ENCODE results near the gene PRKCA.
A peak's percentile ranks its signal among the peaks of the same experiment; 100 is the strongest.
"Not testable (repeated sequence)": the region's sequence is repeated elsewhere in the genome, so short reads cannot be mapped to it uniquely, and the experiment has no call there.

The PRKCA gene

GRCh38 chr17:66341462-66341861, 39.0 kb downstream of the PRKCA start:
- no peak for DNase-seq (ENCODE audit: low read depth)
- TF ChIP-seq CTCF (IDR thresholded peaks at IDR 0.05; ENCODE audit: low read depth, low read length) (no peak), MYC (IDR thresholded peaks at IDR 0.05; ENCODE audit: low read depth, low read length) (no peak), MAX (IDR thresholded peaks at IDR 0.05; ENCODE audit: low read depth, low read length) (no peak), POLR2A (IDR thresholded peaks at IDR 0.05; ENCODE audit: extremely low read depth, insufficient read length) (no peak)
- H3K4me3 ChIP-seq (ENCODE audit: low read depth, low read length): no peak overlapping the region

GRCh38 chr17:66342263-66342662, 39.9 kb downstream of the PRKCA start:
- not testable (repeated sequence) for H3K4me3 ChIP-seq (ENCODE audit: low read depth, low read length); DNase-seq (ENCODE audit: low read depth)

- peak; percentile 59 for DNase-seq (ENCODE audit: low read depth)
- TF ChIP-seq MAX (IDR thresholded peaks at IDR 0.05; ENCODE audit: low read depth, low read length) (no peak), CTCF (IDR thresholded peaks at IDR 0.05; ENCODE audit: low read depth, low read length) (no peak), POLR2A (IDR thresholded peaks at IDR 0.05; ENCODE audit: extremely low read depth, insufficient read length) (no peak), MYC (IDR thresholded peaks at IDR 0.05; ENCODE audit: low read depth, low read length) (no peak)
- H3K4me3 ChIP-seq (ENCODE audit: low read depth, low read length): no peak overlapping the region
Observed at GRCh38 chr17:66343531-66344078, 41.2 kb downstream of the PRKCA start.

- DNase-seq (ENCODE audit: low read depth): no peak
- TF ChIP-seq CTCF (IDR thresholded peaks at IDR 0.05; ENCODE audit: low read depth, low read length): no peak
- no peak for TF ChIP-seq MYC (IDR thresholded peaks at IDR 0.05; ENCODE audit: low read depth, low read length)
- TF ChIP-seq MAX (IDR thresholded peaks at IDR 0.05; ENCODE audit: low read depth, low read length): no peak
- no peak for TF ChIP-seq POLR2A (IDR thresholded peaks at IDR 0.05; ENCODE audit: extremely low read depth, insufficient read length)
- H3K4me3 ChIP-seq (ENCODE audit: low read depth, low read length): no peak overlapping the region
Observed at GRCh38 chr17:66344473-66344872, 42.1 kb downstream of the PRKCA start.

GRCh38 chr17:66345264-66345663, 42.9 kb downstream of the PRKCA start:
- TF ChIP-seq POLR2A (IDR thresholded peaks at IDR 0.05; ENCODE audit: extremely low read depth, insufficient read length) (no peak), MYC (IDR thresholded peaks at IDR 0.05; ENCODE audit: low read depth, low read length) (no peak), MAX (IDR thresholded peaks at IDR 0.05; ENCODE audit: low read depth, low read length) (no peak), CTCF (IDR thresholded peaks at IDR 0.05; ENCODE audit: low read depth, low read length) (no peak)
- no peak overlapping the region for H3K4me3 ChIP-seq (ENCODE audit: low read depth, low read length)
- no peak for DNase-seq (ENCODE audit: low read depth)

GRCh38 chr17:66345949-66346638, 43.7 kb downstream of the PRKCA start:
- not testable (repeated sequence) for H3K4me3 ChIP-seq (ENCODE audit: low read depth, low read length); DNase-seq (ENCODE audit: low read depth)

Data from NB4 (cell line).